Pulmonary artery endothelial cell (primary cell): ENCODE data around the gene LAPTM5. TPM values are rescaled to one million over a fixed set of nuclear protein-coding genes. Genes with fewer than 3 reads are reported as not detected.
"Not testable (repeated sequence)": the region's sequence is repeated elsewhere in the genome, so short reads cannot be mapped to it uniquely, and the experiment has no call there.

Source experiments
- DNase-seq: peaks from one replicate; pipeline ENCODE4 v3.0.0-alpha.2; 2011; ENCODE audit warnings: low read depth, low spot score
- total RNA-seq: library from RNA; depleted of rRNA; stranded (reverse); fragments of >200 nt; gene quantifications from 2 replicates; pipeline ENCODE4 v1.2.3, GENCODE V29; 2014

The LAPTM5 gene
- total RNA-seq, 1 donor from 2014 or later: 4.0 TPM

GRCh38 chr1:30698401-30698981 lies 59.1 kb downstream of the LAPTM5 start:
- no peak for DNase-seq

GRCh38 chr1:30697571-30698376 lies 59.8 kb downstream of the LAPTM5 start:
- DNase-seq: no peak

- DNase-seq: no peak
These were observed 60.7 kb downstream of the LAPTM5 start for GRCh38 chr1:30696831-30697230.

GRCh38 chr1:30695439-30695841 lies 62.1 kb downstream of the LAPTM5 start:
- no peak for DNase-seq

- DNase-seq: no peak
These were observed 63.0 kb downstream of the LAPTM5 start for GRCh38 chr1:30694280-30695175.

- no peak for DNase-seq
These were observed 63.8 kb downstream of the LAPTM5 start for GRCh38 chr1:30693822-30694221.

GRCh38 chr1:30693366-30693765 lies 64.2 kb downstream of the LAPTM5 start:
- no peak for DNase-seq

GRCh38 chr1:30692948-30693301 lies 64.6 kb downstream of the LAPTM5 start:
- no peak for DNase-seq

- no peak for DNase-seq
These were observed 65.2 kb downstream of the LAPTM5 start for GRCh38 chr1:30692201-30692947.

GRCh38 chr1:30691480-30691879 lies 66.1 kb downstream of the LAPTM5 start:
- no peak for DNase-seq

GRCh38 chr1:30689901-30690645 lies 67.5 kb downstream of the LAPTM5 start:
- no peak for DNase-seq

GRCh38 chr1:30688920-30689794 lies 68.4 kb downstream of the LAPTM5 start:
- no peak for DNase-seq

- DNase-seq: not testable (repeated sequence)
These were observed 69.1 kb downstream of the LAPTM5 start for GRCh38 chr1:30688516-30688915.

GRCh38 chr1:30687886-30688285 lies 69.7 kb downstream of the LAPTM5 start:
- DNase-seq: no peak

- DNase-seq: no peak
These were observed 71.2 kb downstream of the LAPTM5 start for GRCh38 chr1:30686236-30686935.

- no peak for DNase-seq
These were observed 71.8 kb downstream of the LAPTM5 start for GRCh38 chr1:30685796-30686165.

GRCh38 chr1:30684881-30685795 lies 72.4 kb downstream of the LAPTM5 start:
- DNase-seq: no peak

GRCh38 chr1:30684259-30684658 lies 73.3 kb downstream of the LAPTM5 start:
- DNase-seq: no peak
